Panc1 (cell line): ENCODE data around the gene ALPK3. TPM values are rescaled to one million over a fixed set of nuclear protein-coding genes. Genes with fewer than 3 reads are reported as not detected.
A peak's percentile ranks its signal among the peaks of the same experiment; 100 is the strongest.
"Not testable (repeated sequence)": the region's sequence is repeated elsewhere in the genome, so short reads cannot be mapped to it uniquely, and the experiment has no call there.

Source experiments
- ATAC-seq: fragments of 200-7000 bp; cut with Tn5 transposase; 2 replicates; pipeline ENCODE4 v1.9.1; 2020; ENCODE audit warnings: mild to moderate bottlenecking, moderate library complexity
- BruUV-seq: library from RNA; stranded (reverse); fragments of 400-500 nt; replicated peaks from 2 replicates; lab custom pipeline; 2021; lab: Mats Ljungman, UMichigan
- CTCF ChIA-PET: fragments of 300-600 bp; sonication (Branson Sonifier 250); formaldehyde crosslinking; loops from one replicate; lab custom pipeline; 2022; ENCODE audit warnings: antibody characterized with exemption; lab: Charles Lee
- POLR2A ChIA-PET: fragments of 300-600 bp; sonication (Branson Sonifier 250); formaldehyde crosslinking; loops from one replicate; lab custom pipeline; 2022; ENCODE audit warnings: antibody characterized with exemption; lab: Charles Lee
- DNase-seq: peaks from one replicate; pipeline ENCODE4 v3.0.0-alpha.2; 2010; ENCODE audit warnings: low read depth, low spot score
- H3K27ac ChIP-seq: 2 replicates; pipeline ENCODE4 v1.5.1; 2011; ENCODE audit warnings: mild to moderate bottlenecking, low read length, inconsistent platforms
- H3K27me3 ChIP-seq: fragments of 200-500 bp; sonication (Bioruptor generic); 2 replicates; pipeline ENCODE4 v1.6.0; 2014; ENCODE audit warnings: low read length, inconsistent platforms; ENCODE audit not compliant: control insufficient read depth, insufficient read depth
- H3K36me3 ChIP-seq: fragments of 200-500 bp; sonication (Bioruptor generic); 2 replicates; pipeline ENCODE4 v1.5.1; 2014; ENCODE audit warnings: inconsistent platforms, mild to moderate bottlenecking, low read length, moderate library complexity; ENCODE audit not compliant: control insufficient read depth, insufficient read depth
- H3K4me1 ChIP-seq: 2 replicates; pipeline ENCODE4 v1.5.1; 2011; ENCODE audit warnings: inconsistent platforms, mild to moderate bottlenecking, low read length, moderate library complexity; ENCODE audit not compliant: control insufficient read depth, insufficient read depth
- H3K4me3 ChIP-seq, 2 experiments: 2 replicates each; pipeline ENCODE4 v1.5.1; 2011 to 2012; ENCODE audit warnings: low read depth in 2 of 2, low read length in 2 of 2, mild to moderate bottlenecking in 2 of 2, inconsistent platforms in 1 of 2, moderate library complexity in 1 of 2
- H3K9me3 ChIP-seq: fragments of 200-500 bp; sonication (Bioruptor generic); 2 replicates; pipeline ENCODE4 v1.5.1; 2014; ENCODE audit warnings: low read depth, mild to moderate bottlenecking, inconsistent platforms, low read length, moderate library complexity; ENCODE audit not compliant: control insufficient read depth, insufficient read depth
- POLR2AphosphoS5 ChIP-seq: IDR thresholded peaks from 2 replicates; pipeline ENCODE4 v1.6.1; 2012; ENCODE audit warnings: mild to moderate bottlenecking, low read depth, low read length, moderate library complexity
- SIN3A ChIP-seq: IDR thresholded peaks from 2 replicates; pipeline ENCODE4 v1.6.1; 2012; ENCODE audit warnings: low read depth, mild to moderate bottlenecking, low read length, moderate library complexity, borderline replicate concordance; ENCODE audit not compliant: insufficient read depth
- TCF7L2 ChIP-seq: IDR thresholded peaks from 2 replicates; pipeline ENCODE4 v1.6.1; 2011; ENCODE audit warnings: mild to moderate bottlenecking, low read depth, low read length, inconsistent platforms
- in situ Hi-C: cut with HindIII; loops from 2 replicates; pipeline ENCODE4 v1.10.0; 2016; ENCODE audit warnings: low sequenced_read_pairs, low pct_unique_long_range_greater_than_20kb
- intact Hi-C: fragments of 100-400 bp; cut with micrococcal nuclease; formaldehyde crosslinking; loops from one replicate; pipeline ENCODE4 v1.10.0; 2022; ENCODE audit not compliant: unreplicated experiment
- total RNA-seq: library from RNA; stranded (reverse); gene quantifications from one replicate; pipeline ENCODE4 v1.2.1, GENCODE V29; 2021; ENCODE audit not compliant: unreplicated experiment
- TF ChIP-seq, protein P1 (sequence below): fragments of 450-650 bp; IDR thresholded peaks from 2 replicates; pipeline ENCODE4 v1.5.1; 2017; ENCODE audit warnings: mild to moderate bottlenecking
- TF ChIP-seq, protein P2 (sequence below), 2 experiments: IDR thresholded peaks; 2 replicates each; pipeline ENCODE4 v1.6.1; 2011 to 2012; ENCODE audit warnings: low read depth in 2 of 2, control low read depth in 1 of 2, low read length in 1 of 2, mild to moderate bottlenecking in 1 of 2, moderate library complexity in 1 of 2; ENCODE audit not compliant: insufficient read depth in 1 of 2

The ALPK3 gene
- total RNA-seq, 1 experiment from 2014 or later = 1.0 TPM

DNA sequence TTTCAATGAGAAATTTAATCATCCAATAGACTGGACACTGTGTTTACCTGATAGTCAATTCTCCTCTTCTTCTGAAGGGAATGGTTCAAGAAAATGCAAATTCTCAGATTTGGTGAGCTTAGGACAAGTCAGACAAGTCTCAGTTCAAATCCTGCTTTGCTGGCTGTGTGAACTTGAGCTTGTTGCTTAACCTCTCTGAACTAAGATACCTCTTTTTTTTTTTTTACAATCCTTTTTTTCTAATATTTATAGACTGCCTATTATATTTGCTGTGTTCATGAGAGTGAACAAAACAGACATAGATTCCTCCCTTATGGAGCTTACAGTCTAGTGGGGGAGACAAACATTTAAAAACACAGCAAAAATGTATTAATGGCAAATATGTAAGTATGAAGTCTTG lies 59.1 kb downstream of the ALPK3 start:
- Histone ChIP-seq H3K9me3 (no peaks in the 10 kb centered on the region), H3K4me3 (no peak overlapping the region), H3K4me1 (no peaks in the 10 kb centered on the region), H3K27me3 (no peaks in the 10 kb centered on the region), H3K27ac (no peak overlapping the region), H3K36me3 (no peaks in the 10 kb centered on the region)
- TF ChIP-seq, protein P1, sequence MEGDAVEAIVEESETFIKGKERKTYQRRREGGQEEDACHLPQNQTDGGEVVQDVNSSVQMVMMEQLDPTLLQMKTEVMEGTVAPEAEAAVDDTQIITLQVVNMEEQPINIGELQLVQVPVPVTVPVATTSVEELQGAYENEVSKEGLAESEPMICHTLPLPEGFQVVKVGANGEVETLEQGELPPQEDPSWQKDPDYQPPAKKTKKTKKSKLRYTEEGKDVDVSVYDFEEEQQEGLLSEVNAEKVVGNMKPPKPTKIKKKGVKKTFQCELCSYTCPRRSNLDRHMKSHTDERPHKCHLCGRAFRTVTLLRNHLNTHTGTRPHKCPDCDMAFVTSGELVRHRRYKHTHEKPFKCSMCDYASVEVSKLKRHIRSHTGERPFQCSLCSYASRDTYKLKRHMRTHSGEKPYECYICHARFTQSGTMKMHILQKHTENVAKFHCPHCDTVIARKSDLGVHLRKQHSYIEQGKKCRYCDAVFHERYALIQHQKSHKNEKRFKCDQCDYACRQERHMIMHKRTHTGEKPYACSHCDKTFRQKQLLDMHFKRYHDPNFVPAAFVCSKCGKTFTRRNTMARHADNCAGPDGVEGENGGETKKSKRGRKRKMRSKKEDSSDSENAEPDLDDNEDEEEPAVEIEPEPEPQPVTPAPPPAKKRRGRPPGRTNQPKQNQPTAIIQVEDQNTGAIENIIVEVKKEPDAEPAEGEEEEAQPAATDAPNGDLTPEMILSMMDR = no peak
- TF ChIP-seq, protein P2, sequence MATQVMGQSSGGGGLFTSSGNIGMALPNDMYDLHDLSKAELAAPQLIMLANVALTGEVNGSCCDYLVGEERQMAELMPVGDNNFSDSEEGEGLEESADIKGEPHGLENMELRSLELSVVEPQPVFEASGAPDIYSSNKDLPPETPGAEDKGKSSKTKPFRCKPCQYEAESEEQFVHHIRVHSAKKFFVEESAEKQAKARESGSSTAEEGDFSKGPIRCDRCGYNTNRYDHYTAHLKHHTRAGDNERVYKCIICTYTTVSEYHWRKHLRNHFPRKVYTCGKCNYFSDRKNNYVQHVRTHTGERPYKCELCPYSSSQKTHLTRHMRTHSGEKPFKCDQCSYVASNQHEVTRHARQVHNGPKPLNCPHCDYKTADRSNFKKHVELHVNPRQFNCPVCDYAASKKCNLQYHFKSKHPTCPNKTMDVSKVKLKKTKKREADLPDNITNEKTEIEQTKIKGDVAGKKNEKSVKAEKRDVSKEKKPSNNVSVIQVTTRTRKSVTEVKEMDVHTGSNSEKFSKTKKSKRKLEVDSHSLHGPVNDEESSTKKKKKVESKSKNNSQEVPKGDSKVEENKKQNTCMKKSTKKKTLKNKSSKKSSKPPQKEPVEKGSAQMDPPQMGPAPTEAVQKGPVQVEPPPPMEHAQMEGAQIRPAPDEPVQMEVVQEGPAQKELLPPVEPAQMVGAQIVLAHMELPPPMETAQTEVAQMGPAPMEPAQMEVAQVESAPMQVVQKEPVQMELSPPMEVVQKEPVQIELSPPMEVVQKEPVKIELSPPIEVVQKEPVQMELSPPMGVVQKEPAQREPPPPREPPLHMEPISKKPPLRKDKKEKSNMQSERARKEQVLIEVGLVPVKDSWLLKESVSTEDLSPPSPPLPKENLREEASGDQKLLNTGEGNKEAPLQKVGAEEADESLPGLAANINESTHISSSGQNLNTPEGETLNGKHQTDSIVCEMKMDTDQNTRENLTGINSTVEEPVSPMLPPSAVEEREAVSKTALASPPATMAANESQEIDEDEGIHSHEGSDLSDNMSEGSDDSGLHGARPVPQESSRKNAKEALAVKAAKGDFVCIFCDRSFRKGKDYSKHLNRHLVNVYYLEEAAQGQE (IDR thresholded peaks at IDR 0.05; ENCODE audit: insufficient read depth in 1 of 2, low read depth in 2 of 2, low read length in 1 of 2) = no peak
- TF ChIP-seq TCF7L2 = no peak
- TF ChIP-seq POLR2AphosphoS5 = no peak
- TF ChIP-seq SIN3A = no peak
- in situ Hi-C loops (no loop called here), intact Hi-C loops (no loop called here)
- POLR2A ChIA-PET = no interaction called here
- CTCF ChIA-PET = no interaction called here
- no TSS peak for BruUV-seq
- DNase-seq (no peak), ATAC-seq (no peak)

DNA sequence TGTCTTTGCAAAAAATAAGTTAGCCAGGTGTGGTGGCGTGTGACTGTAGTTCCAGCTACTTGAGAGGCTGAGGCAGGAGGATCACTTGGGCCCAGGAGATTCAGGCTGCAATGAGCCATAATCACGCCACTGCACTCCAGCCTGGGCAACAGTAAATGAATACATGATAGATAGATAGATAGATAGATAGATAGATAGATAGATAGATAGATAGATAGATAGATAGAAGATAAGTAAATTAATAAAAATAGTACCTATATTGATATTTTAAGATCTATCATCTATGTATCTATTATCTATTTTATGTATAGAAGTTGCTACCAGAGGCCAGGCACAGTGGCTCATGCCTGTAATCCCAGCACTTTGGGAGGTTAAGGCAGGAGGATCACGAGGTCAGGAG lies 60.5 kb downstream of the ALPK3 start:
- POLR2A ChIA-PET = interaction anchor here (0.6 kb wide), 1 partner anchor 239 kb away, joined by 3 read pairs; no protein-coding TSS in a partner anchor
- in situ Hi-C loops, H3K4me3 ChIP-seq, ATAC-seq, H3K4me1 ChIP-seq, H3K27ac ChIP-seq, intact Hi-C loops, H3K9me3 ChIP-seq, H3K36me3 ChIP-seq, H3K27me3 ChIP-seq, DNase-seq, BruUV-seq: not testable (repeated sequence)
- CTCF ChIA-PET = interaction anchor here (0.6 to 1.2 kb wide), 3 partner anchors 49 to 171 kb away, joined by 3 to 10 read pairs (median 7); no protein-coding TSS in a partner anchor

DNA sequence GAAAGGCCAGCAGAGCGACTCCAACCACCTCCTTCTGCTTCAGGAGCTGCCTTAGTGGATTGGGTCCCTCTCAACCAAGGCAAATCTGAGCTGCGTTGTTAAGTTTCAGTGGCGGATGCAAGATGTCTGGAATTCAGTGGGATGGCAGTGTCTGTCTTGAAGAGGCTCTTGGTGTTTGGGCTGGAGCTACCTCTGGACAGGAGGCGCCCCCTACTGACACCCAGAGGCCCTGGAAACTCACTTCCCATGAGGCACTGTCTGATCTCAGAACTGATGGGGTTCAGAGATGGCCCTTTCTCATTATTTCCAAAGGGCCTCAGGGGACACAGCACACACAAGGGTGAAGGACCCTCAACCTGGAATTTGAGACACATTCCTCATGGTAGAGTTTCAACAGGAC lies 61.3 kb downstream of the ALPK3 start:
- ChIA-PET CTCF (interaction anchor here (0.7 to 1.0 kb wide), 2 partner anchors 34 to 50 kb away, joined by 3 read pairs; no protein-coding TSS in a partner anchor), POLR2A (interaction anchor here (0.6 kb wide), 2 partner anchors 33 to 240 kb away, joined by 3 to 4 read pairs; no protein-coding TSS in a partner anchor)
- Histone ChIP-seq H3K36me3 (no peaks in the 10 kb centered on the region), H3K27ac (no peak overlapping the region), H3K9me3 (no peaks in the 10 kb centered on the region), H3K27me3 (no peaks in the 10 kb centered on the region), H3K4me1 (no peaks in the 10 kb centered on the region), H3K4me3 (no peak overlapping the region)
- intact Hi-C loops = no loop called here
- DNase-seq (peak; percentile 17), ATAC-seq (peak; percentile 75)
- TF ChIP-seq, protein P1 = no peak; the same call in 1 of the 2 replicates
- TF ChIP-seq POLR2AphosphoS5 (no peak), SIN3A (no peak), TCF7L2 (no peak)
- TF ChIP-seq, protein P2 (IDR thresholded peaks at IDR 0.05; ENCODE audit: insufficient read depth in 1 of 2, low read depth in 2 of 2, low read length in 1 of 2) = no peak
- BruUV-seq = no TSS peak
- in situ Hi-C loops = no loop called here
